GM19035 (cell line): ENCODE measurements around the gene CRTC1.
A peak's percentile ranks its signal among the peaks of the same experiment; 100 is the strongest.
"Not testable (repeated sequence)": the region's sequence is repeated elsewhere in the genome, so short reads cannot be mapped to it uniquely, and the experiment has no call there.

ENCODE experiments used
- ATAC-seq: cut with Tn5 transposase; IDR thresholded peaks from one replicate; pipeline ENCODE4 v1.9.1; 2021; ENCODE audit not compliant: unreplicated experiment

The CRTC1 gene

GRCh38 chr19:18798384-18799352 is 115.2 kb downstream of the CRTC1 start:
- no peak for ATAC-seq

GRCh38 chr19:18799389-18799970 is 116.0 kb downstream of the CRTC1 start:
- no peak for ATAC-seq

- ATAC-seq, result no peak
Observed at GRCh38 chr19:18800079-18800478, 116.6 kb downstream of the CRTC1 start.

GRCh38 chr19:18800636-18801035 is 117.2 kb downstream of the CRTC1 start:
- no peak for ATAC-seq

- ATAC-seq, result no peak
Observed at GRCh38 chr19:18802354-18802753, 118.9 kb downstream of the CRTC1 start.

- ATAC-seq, result no peak
Observed at GRCh38 chr19:18803550-18804138, 120.2 kb downstream of the CRTC1 start.

GRCh38 chr19:18804139-18804601 is 120.7 kb downstream of the CRTC1 start:
- ATAC-seq, result no peak

- no peak for ATAC-seq
Observed at GRCh38 chr19:18804643-18805042, 121.2 kb downstream of the CRTC1 start.

GRCh38 chr19:18807861-18808331 is 124.4 kb downstream of the CRTC1 start:
- ATAC-seq, result no peak

GRCh38 chr19:18809149-18809868 is 125.8 kb downstream of the CRTC1 start:
- no peak for ATAC-seq

- ATAC-seq, result not testable (repeated sequence)
Observed at GRCh38 chr19:18811638-18812037, 128.2 kb downstream of the CRTC1 start.

- ATAC-seq, result no peak
Observed at GRCh38 chr19:18814063-18814462, 130.6 kb downstream of the CRTC1 start.

GRCh38 chr19:18815673-18816072 is 132.2 kb downstream of the CRTC1 start:
- no peak for ATAC-seq

- not testable (repeated sequence) for ATAC-seq
Observed at GRCh38 chr19:18816645-18817044, 133.2 kb downstream of the CRTC1 start.

- ATAC-seq, result no peak
Observed at GRCh38 chr19:18817574-18817973, 134.1 kb downstream of the CRTC1 start.

- ATAC-seq, result no peak
Observed at GRCh38 chr19:18828786-18829185, 145.3 kb downstream of the CRTC1 start.

- ATAC-seq, result no peak
Observed at GRCh38 chr19:18830488-18830887, 147.0 kb downstream of the CRTC1 start.

- ATAC-seq, result peak; percentile 78
Observed at GRCh38 chr19:18831524-18832305, 148.2 kb downstream of the CRTC1 start, which contains the start of gene UPF1. Gene UPF1 (plus strand): TSS chr19:18831959. CDS start chr19:18832210, 251 bp downstream.
